Activated T-cell treated with anti-CD3 and anti-CD28 coated beads, Interleukin-2, amount 50 U/mL, for 48 hours (primary cell): ENCODE data around the gene BICD2.
"Not testable (repeated sequence)": the region's sequence is repeated elsewhere in the genome, so short reads cannot be mapped to it uniquely, and the experiment has no call there.

Experiments
- DNase-seq, 2 experiments: peaks; one replicate each; pipeline ENCODE4 v3.0.0-alpha.2; 2020

BICD2 gene

GRCh38 chr9:92770360-92770995 lies 5.8 kb upstream of the BICD2 start:
- no peak for DNase-seq

GRCh38 chr9:92769990-92770359 lies 5.3 kb upstream of the BICD2 start:
- no peak for DNase-seq

GRCh38 chr9:92769286-92769685 lies 4.7 kb upstream of the BICD2 start:
- no peak for DNase-seq

- not testable (repeated sequence) for DNase-seq
Observed at GRCh38 chr9:92768816-92769215, 4.2 kb upstream of the BICD2 start.

GRCh38 chr9:92767066-92768054 lies 2.7 kb upstream of the BICD2 start:
- DNase-seq, result no peak

GRCh38 chr9:92764988-92765936 lies 629 bp upstream of the BICD2 start:
- peak; percentile 97 to 98 for DNase-seq

- peak; percentile 48 to 59 for DNase-seq
Observed at GRCh38 chr9:92763721-92764380, 782 bp downstream of the BICD2 start.

GRCh38 chr9:92762781-92763708 lies 1.6 kb downstream of the BICD2 start:
- DNase-seq, result peak; percentile 27 to 37

- no peak for DNase-seq
Observed at GRCh38 chr9:92762196-92762595, 2.4 kb downstream of the BICD2 start.

- DNase-seq, result no peak
Observed at GRCh38 chr9:92761686-92762085, 2.9 kb downstream of the BICD2 start.

- DNase-seq, result no peak
Observed at GRCh38 chr9:92760494-92760893, 4.1 kb downstream of the BICD2 start.

GRCh38 chr9:92760070-92760469 lies 4.6 kb downstream of the BICD2 start:
- no peak for DNase-seq

- no peak for DNase-seq
Observed at GRCh38 chr9:92759446-92759845, 5.2 kb downstream of the BICD2 start.

GRCh38 chr9:92756792-92757191 lies 7.8 kb downstream of the BICD2 start:
- no peak for DNase-seq

- no peak for DNase-seq
Observed at GRCh38 chr9:92754091-92754745, 10.4 kb downstream of the BICD2 start.

GRCh38 chr9:92752812-92753404 lies 11.7 kb downstream of the BICD2 start:
- DNase-seq, result no peak

- no peak for DNase-seq
Observed at GRCh38 chr9:92749934-92750315, 14.7 kb downstream of the BICD2 start.

GRCh38 chr9:92749071-92749933 lies 15.3 kb downstream of the BICD2 start:
- no peak for DNase-seq

GRCh38 chr9:92748233-92748497 lies 16.5 kb downstream of the BICD2 start:
- no peak for DNase-seq
